HG02973 (cell line): ENCODE data around the gene SIGLEC6.
A peak's percentile ranks its signal among the peaks of the same experiment; 100 is the strongest.

Experiments used
- ATAC-seq: cut with Tn5 transposase; IDR thresholded peaks from one replicate; pipeline ENCODE4 v1.9.1; 2021; ENCODE audit warnings: moderate library complexity; ENCODE audit not compliant: unreplicated experiment

Gene SIGLEC6

DNA sequence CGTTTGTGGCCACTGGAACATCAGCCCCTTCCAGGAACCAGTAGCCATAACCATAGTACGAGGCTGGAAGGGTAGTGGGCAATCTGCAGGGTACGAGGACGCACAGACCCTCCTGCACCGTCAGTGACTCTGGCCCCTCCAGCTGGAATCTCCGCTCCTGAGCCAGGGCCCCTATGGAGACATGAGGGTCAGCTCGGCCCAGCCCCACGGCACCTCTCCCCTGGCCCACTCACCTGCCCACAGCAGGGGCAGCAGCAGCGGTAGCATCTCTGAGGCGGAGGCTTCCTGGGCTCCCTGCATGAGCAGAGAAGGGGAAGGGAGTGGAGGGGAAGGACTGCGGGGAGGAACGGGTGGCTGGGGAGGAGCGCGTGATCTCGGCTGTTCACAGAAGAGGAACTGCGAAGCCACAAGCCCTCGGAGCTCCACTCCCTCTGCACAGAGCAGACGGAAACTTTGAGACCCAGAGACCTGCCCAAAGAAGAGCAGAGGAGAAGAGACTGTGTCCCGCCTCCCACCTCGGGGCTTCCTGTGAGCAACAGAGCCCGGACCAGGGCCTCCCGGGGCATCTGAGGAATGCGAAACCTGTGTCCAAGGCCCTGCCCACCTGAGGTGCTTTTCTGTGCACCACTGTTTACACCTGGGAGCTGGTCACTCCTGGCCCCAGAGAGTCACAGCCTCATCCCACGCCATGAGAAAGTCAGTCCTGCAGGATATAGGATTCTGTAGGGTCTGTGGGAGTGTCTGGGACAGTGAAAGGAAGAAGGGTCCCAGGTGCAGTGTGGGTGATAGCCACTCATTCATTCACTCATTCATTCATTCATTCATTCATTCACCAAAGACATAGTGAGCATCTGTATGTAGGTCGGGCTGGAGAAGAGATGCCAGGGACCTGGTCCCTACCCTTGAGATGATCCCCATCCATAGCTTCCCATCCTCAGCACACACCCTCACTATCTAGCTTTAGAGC, at the start of gene SIGLEC6:
TSS of gene SIGLEC6 (minus strand) at position 322 of the 967 bp plus-strand sequence. CDS start at position 300, 22 bp downstream.
- ATAC-seq = peak; percentile 76

DNA sequence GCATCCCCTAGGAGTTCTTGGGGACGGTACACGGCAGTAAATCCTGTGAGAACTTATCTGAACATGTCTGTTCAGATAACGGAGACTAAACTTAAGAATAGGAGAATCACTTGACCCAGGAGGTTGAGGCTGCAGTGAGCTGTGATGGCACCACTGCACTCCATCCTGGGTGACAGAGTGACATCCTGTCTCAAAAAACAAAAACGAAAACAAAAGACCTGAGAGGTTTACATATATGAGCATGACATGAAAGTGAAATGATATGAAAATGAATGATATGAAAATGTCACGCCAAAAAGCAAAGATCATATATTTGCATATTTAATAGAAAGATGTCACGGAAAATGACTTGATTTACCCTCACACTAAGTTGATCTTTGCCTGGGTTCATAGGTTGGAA, 45.4 kb upstream of the SIGLEC6 start:
- ATAC-seq = no peak

DNA sequence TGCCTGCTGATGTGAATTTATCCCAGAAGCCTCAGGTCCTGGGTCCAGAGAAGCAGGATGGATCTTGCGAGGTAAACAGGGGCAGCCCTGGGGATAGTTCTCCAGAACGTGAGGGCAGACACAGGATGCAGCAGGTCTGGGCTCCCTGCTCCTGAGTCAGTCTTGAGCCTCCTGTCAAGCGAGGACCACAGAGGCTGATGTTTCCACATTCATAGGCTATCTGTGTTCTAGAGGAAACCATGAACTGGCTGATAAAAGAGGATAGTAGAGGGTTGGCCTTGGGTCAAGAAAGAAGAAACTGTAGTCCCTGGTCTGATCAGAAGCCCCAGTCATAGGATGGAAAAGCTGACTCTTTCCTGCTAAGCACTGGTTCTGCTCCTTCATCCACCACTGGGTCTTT, 41.9 kb upstream of the SIGLEC6 start:
- no peak for ATAC-seq

DNA sequence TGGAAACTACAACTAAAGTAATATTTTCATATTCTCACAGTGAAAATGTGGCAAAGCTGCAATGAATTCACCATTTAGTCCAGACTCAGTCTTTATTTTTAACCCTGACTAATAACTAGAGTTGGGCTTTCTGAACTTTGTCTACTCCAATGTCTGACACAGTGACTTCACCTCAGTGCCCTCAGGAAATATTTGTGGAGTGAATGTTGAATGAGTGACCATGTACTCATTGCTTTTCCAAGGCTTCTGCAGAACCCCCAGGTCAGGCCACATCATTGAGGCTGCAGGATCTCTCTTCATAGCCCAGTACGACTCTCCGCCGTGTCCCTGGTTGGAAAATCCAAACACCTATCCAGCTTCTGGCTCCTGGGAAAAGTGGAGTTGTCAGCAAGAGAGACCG, 41.4 kb upstream of the SIGLEC6 start:
- ATAC-seq = no peak

DNA sequence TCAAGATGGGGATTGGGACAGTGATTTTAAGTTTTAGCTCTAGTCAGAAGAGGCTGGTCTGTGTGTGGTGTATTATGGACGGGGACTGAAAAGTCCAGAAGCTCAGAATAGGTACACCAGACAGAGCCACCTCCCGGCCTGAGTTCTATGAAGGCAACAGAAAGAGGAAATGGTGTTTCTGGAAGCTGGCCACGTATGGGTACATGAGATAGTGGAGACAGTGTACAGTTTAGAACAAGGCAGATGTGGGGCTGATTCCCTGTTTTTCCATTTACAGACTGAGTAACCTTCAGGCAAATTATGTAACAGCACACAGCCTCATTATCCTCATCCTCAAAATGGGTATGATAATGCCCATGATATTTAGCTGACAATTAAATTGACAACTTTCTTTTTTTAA, 40.9 kb upstream of the SIGLEC6 start:
- no peak for ATAC-seq

DNA sequence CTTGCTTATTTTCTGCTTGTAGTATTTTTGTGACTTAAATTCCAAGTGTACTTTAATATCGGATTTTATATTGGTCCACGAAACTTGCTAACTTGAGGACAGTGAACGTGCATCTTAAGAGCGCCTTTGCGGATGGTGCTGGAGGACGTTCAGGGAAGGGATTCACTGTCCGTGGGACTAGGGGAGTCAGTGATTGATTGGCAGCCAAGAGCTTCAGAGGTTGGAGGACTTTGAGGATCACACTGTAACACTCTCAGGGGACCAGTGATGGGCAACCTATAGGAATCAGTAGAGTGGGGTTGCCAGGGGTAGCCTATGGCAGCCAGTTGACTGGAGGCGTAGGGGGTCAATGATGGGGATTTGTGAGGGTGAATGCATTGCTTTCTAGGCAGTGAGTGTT, 40.1 kb upstream of the SIGLEC6 start:
- no peak for ATAC-seq

DNA sequence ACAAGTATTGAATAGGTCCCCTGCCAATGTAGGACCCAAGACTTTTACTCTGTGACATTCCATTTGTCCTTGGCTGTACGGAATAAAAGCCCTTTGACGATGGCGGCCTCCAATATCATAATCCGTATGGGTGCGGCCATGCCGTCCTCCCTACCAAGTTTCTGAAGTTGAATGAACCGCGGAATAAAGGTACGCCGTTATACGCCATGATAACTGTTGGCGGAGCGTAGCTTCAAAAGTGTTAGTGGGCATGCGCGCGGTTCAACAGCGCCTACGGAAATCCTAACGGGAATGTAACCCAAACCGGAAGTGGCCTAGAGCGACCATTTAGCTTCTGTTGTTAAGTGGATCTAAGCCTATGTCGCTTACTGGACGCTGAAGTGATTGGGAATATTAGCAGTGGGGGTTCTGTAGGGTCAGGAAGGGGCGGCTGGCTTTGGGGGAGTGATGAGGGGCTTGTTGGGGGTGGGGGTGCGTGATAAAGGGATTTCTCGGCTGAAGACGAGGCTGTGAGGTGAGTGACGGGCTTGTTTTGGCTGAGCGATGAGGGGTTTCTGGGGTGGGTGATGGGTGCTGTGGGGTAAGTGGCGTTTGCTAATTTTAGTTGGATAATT, 39.6 kb upstream of the SIGLEC6 start, which contains the start of gene ZNF175:
TSS of gene ZNF175 (plus strand) at position 322 of the 614 bp plus-strand sequence. CDS start 2,047 bp downstream, outside the sequence.
- peak; percentile 79 for ATAC-seq

DNA sequence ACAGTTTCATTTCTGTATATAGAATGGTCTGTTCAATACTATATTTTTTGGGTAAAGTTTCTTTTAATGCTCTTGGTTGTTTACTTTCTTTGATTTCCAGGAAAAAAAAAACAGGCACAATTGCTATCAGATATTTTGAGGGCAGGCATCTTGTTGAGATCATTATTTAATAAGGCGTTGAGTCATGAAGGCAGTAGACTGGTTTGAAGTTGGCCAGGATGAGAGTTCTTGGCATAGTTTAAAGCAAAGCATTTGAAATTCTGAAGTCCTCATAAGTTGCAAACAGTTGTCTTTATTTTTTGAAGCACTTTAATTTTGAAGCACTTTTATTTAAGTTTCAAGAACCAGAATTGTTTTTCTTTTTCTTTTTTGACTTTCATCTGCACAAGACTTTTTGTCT, 37.0 kb upstream of the SIGLEC6 start:
- no peak for ATAC-seq

DNA sequence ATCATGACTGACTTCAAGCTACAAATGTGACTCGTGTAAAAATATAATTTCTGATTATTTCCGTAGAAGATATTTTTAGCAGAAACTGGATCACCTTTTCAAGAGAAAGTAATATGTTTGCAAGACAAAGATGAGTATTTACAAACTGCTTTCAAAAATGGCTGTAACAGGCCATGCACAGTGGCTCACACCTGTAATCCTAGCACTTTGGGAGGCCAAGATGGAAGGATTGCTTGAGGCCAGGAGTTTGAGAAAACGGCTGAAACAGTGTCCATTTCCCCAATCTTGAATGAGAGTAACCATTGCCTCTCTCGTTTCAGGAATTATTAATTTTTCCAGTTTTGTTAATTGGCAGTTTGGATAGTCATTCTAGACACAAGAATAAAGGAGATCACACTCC, 36.1 kb upstream of the SIGLEC6 start:
- ATAC-seq = no peak

DNA sequence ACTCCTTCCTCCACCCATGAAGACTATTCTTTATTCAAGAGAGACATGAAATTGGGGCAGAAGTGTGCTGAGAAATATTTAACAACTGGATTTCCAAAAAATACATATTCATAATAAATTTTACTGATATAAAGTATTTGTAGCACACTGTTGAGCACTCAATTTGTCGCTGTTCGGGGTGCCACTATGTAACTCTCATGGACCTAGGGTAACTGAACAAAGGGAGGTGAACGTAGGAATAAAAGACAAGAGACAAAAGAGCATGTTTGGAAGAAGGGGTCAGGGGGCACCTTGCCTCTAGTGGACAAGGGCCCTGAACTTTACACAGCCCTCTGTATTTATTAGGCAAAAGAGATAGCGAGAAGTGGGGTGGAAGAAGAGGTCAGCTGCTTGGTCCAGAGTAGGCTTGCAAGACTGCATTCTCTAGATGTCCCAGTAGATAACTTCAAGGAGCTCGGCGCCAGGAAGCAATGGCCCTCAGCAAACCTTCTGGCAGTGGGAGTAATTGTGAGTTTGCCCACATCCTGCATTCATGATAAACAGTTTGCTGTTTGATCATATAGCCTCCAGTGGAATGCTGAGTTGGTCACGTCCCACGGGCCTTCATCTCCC, 35.1 kb upstream of the SIGLEC6 start:
- ATAC-seq = no peak

DNA sequence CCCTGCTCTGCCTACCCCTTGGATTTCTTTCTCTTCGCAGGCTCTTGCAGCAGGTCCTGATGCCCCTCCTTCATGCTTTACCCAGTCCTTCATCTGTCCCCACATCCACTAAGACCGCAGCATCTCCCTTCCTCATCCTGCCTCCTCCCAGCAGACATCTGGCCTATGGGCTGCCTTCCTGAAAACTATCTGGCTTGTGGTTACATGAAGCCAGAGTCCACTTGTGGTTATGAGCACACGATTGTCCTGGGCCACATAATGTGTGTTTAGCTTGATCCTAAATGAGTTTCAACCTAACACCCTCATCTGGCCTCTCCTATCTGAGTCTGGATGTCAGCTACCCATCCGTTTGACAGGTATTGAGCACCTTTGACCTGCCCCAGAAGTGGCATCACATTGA, 34.1 kb upstream of the SIGLEC6 start:
- no peak for ATAC-seq

DNA sequence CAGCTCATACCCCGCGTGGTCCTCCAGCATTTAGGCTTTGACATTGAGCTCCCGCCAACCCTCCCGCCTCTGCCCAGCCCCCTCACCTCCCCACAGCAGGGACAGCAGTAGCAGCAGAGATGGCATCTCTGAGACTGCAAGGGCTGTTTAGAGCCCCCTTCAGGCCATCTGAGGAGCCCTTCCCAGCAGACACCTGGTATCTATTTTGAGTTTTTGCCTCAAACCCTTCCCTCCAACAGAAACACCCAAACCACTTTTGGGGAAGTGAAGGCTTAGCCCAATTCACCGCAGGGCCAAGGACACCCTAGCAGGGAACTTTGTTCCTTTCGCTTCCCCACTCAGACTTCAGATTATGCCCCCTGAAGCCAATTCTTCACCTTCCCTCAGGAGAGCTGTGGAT, 33.3 kb upstream of the SIGLEC6 start:
- ATAC-seq = no peak

DNA sequence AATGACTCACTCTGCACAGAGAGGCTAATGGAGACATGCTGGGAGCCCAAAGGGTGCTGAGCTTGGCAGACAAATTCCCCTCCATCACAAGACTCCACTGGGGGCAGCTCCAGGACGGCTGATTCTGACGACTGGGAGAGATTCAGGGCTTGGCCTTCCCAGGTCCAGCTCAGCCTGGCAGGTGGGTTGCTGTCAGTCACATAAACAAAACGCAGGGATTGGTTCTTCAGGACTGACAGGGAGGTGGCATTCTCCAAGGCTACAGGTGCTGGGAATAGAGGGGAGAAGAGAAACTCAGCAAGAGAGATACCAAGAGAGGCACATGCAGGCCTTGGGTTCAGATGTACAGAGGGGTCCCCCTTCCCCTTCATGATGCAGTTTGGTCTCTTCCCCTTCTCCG, 28.9 kb upstream of the SIGLEC6 start:
- ATAC-seq = no peak

DNA sequence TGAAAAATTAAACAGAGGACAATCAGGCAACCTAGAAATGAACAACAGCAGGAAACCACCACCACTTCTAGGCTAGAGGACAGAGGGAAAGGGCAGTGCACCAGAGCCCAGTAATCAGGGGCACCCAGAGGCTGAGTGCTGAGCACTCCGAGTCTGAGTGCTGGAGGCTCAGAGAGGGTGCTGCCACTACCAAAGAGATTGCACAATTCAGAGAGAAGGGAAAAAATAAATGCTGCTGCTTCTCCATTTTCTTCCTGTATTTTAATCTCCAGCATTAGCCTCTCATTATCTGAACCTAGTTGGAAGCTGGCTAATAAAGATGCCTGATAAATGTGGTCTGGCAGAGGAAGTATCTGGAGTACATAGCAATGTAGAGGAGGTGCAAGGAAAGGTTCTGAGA, 27.8 kb upstream of the SIGLEC6 start:
- ATAC-seq = no peak

DNA sequence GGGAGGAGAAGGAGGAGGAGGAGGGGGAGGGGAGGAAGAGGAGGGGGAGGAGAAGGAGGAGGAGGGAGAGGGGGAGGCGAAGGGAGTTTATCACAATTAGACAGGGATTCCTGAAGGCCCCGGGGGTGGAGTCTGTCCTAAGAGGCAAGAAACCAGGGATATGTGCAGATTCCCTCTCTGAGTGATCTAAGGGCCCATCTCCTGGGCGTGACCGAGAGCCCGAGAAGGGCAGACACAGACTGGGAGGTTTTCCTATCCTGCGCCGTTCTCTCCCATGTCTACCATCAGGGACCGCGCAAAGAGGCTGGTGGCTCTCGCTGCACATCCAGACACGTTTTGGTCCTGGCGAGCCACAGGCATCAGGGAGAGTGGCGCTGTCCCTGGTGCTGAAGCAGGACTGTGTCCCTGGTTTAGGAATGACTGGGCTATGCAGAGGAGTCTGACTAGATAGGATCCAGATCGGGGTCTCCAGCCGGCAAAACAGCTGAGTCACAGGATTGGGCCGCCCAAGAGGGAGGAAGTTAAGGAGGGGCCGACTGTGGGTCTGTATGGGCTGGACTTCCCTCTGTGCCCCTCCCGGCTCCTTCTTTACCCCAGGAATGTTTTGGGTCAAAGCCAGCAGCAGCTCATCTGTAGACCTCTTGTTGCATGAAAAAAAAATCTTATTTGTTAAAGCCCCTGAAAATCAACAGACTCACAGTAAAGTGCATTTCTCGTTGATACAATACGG, 21.7 kb upstream of the SIGLEC6 start:
- no peak for ATAC-seq

DNA sequence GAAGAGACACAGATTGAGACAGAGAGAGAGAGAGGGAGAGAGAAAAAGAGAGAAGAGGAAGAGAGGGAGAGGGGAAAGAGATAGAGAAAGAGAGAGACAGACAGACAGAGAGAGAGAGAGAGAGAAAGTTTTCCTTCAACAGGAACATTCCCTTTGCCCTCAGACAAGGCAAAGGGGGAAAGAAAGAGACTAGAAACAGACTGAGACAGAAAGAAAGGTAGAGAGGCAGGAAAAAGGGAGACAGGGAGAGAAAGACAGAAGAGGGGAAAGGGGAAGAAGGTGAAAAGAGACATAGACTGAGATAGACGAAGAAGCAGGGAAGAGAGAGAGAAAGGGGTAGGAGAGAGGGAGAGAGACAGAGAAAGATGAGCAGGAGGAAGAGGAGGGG, 21.1 kb upstream of the SIGLEC6 start:
- no peak for ATAC-seq

DNA sequence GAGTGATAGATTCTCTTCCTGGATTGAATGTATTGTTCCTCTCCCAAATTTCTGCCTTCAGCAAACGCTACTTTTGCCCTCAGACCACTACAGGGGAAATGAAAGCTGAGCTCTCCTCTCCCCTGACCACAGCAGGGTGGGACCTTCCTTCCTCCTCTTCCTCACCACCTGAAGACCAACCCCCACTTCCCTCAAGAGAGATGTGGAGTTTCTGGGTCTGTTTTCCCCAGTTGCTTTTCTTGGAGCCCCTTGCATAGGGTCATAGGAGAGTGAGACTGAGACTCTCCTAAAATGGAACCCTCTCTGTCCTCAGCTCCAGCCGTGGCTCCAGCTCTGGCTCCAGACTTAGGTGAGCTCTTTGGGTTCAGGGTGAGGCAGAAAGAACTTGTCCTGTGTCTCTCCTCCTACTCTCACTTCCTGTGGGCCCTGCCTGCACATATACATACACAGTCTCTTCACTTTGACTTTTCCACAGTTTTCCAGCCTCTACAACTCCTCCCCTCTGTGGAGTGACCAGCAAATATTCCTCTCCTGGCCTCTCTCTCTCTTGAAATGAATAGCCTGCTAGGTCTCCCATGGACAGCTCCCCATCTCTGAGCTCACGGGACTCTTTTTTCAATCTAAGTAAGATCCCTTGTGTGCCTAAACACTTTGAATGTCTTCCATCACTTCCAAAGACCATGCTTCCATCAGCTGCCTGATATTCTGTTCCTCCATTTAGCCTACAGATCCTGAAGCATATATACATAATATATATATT, 20.4 kb upstream of the SIGLEC6 start:
- no peak for ATAC-seq

DNA sequence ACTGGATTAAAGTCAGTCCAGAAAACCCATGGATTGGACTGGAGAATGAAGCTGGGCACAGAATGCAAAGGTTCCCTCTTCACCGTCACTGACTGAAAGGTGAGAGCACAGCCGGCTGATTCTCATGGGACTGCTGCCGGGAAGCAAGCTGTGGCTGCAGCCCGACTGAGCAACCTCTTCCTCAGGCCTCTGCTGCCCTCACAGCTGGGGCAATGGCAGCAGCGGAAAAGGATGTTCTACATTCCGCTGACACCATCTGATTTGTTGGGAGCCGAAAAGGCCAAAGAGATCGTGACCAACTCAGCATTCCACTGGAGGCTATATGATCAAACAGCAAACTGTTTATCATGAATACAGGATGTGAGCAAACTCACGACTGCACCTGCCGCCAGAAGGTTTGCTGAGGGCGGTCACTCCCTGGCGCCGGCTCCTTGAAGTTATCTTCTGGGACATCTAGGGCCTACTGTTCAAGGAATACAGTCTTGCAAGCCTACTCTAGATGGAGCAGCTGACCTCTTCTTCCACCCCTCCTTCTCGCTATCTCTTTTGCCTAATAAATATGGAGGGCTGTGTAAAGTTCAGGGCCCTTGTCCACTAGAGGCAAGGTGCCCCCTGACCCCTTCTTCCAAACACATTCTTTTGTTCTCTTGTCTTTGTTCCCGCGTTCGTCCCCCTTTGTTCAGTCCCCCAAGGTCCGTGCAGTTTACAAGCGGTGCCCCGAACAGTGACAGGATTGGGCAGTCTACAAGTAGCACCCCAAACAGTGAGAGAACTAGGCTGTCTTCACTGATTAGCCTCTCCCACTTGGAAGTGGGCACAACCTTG, 19.6 kb upstream of the SIGLEC6 start:
- ATAC-seq = no peak

DNA sequence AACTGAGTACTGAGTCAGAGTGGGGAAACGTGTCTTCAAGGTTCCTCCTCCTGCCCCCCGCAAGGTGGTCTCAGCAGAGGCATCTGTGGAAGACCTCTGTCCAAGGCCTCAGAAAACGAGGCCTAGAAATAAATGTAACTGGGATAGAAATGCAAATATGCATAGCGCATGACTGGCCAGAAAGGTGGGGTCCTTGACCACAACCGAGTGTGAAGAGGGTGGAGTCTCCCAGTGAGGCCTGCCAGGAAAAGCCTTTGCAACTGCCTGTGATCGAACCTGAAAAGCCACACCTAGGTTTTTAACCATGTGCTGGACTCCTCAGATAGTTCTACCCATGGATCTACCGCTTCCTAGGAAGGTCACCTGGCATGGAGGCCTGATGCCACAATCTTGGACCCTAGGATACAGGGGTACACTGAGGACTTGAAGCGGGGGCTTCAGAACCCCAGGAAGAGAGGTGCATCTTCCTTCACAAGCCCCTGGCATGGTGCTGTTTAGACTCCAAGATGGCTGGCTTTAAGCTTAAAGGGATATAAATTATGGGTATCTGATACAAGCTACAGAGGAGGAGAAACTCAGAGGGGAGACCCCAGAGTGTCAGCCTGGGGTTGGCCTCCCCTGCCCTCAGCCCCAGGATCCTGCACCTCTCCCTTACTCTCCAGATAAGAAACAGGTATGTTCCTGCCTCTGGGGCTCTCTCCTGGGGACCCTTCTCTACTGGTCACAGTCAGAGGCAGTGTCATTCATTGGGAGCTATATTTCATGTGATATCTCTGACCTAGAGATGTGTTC, 18.3 kb upstream of the SIGLEC6 start:
- ATAC-seq = no peak
